Omental fat pad (tissue), 4 donors: ENCODE results near the gene MPV17L2. TPM values are rescaled to one million over a fixed set of nuclear protein-coding genes. Genes with fewer than 3 reads are reported as not detected.

Source experiments
- ATAC-seq: fragments of 150-250 bp; one replicate; pipeline ENCODE4 v1.9.1; 2016; ENCODE audit warnings: mild to moderate bottlenecking, moderate library complexity; ENCODE audit not compliant: low FRiP score
- DNase-seq: peaks from one replicate; pipeline ENCODE4 v3.0.0-alpha.2; 2019; ENCODE audit warnings: low spot score
- CTCF ChIP-seq, 3 donors: fragments of 450-650 bp; IDR thresholded peaks; one replicate each; pipeline ENCODE4 v1.5.1; 2016 to 2017; ENCODE audit warnings: antibody characterized with exemption in 3 of 3, mild to moderate bottlenecking in 3 of 3, moderate library complexity in 2 of 3
- total RNA-seq, 4 donors: library from RNA; depleted of rRNA; stranded (reverse); fragments of >200 nt; gene quantifications; one replicate each; pipeline ENCODE4 v1.1.0, GENCODE V29; 2016

Gene MPV17L2
- total RNA-seq, 4 donors from 2014 or later = 19.6 to 29.7 (median 22.5) TPM

- ATAC-seq = no peak
- TF ChIP-seq CTCF (IDR thresholded peaks at IDR 0.05) = no peak
- DNase-seq = no peak
Observed at GRCh38 chr19:18170714-18171255, 22.2 kb upstream of the MPV17L2 start.

GRCh38 chr19:18171605-18172327 is 21.3 kb upstream of the MPV17L2 start:
- DNase-seq (no peak), ATAC-seq (no peak)
- TF ChIP-seq CTCF (IDR thresholded peaks at IDR 0.05) = no peak

GRCh38 chr19:18172331-18173053 is 20.5 kb upstream of the MPV17L2 start:
- DNase-seq (no peak), ATAC-seq (no peak)
- TF ChIP-seq CTCF (IDR thresholded peaks at IDR 0.05) = no peak

GRCh38 chr19:18173054-18173571 is 19.9 kb upstream of the MPV17L2 start:
- ATAC-seq (peak; percentile 10), DNase-seq (peak; percentile 62)
- TF ChIP-seq CTCF (IDR thresholded peaks at IDR 0.05) = no peak

GRCh38 chr19:18173572-18174288 is 19.3 kb upstream of the MPV17L2 start, which contains the start of gene IFI30:
Gene IFI30 (plus strand): TSS chr19:18173813. CDS start chr19:18173842, 29 bp downstream.
- ATAC-seq (peak; percentile 57), DNase-seq (no peak)
- TF ChIP-seq CTCF (IDR thresholded peaks at IDR 0.05) = no peak

- no peak for DNase-seq
- ATAC-seq = no peak
- no peak for TF ChIP-seq CTCF (IDR thresholded peaks at IDR 0.05)
Observed at GRCh38 chr19:18174983-18175382, 18.0 kb upstream of the MPV17L2 start.
